ENCODE measurements around the gene MYO15A.

Gene MYO15A

GRCh38 chr17:18124345-18125126, 16.0 kb downstream of the MYO15A start:
- H3K4me1 Mint-ChIP-seq: no peaks in the 10 kb centered on the region
- no peak overlapping the region for H3K27ac Mint-ChIP-seq
- H3K27me3 Mint-ChIP-seq (ENCODE audit: low read depth): peaks cover 9% of the 10 kb centered on the region
- no peak overlapping the region for H3K4me3 Mint-ChIP-seq
- H3K9me3 Mint-ChIP-seq: peaks cover 3% of the 10 kb centered on the region
- H3K36me3 Mint-ChIP-seq (ENCODE audit: low read depth): no peaks in the 10 kb centered on the region
- TF ChIP-seq CTCF (IDR thresholded peaks at IDR 0.05; ENCODE audit: unreplicated experiment in 3 of 3): no peak

GRCh38 chr17:18129041-18129502, 20.5 kb downstream of the MYO15A start:
- H3K9me3 Mint-ChIP-seq: no peaks in the 10 kb centered on the region
- no peaks in the 10 kb centered on the region for H3K4me1 Mint-ChIP-seq
- H3K36me3 Mint-ChIP-seq (ENCODE audit: low read depth): no peaks in the 10 kb centered on the region
- no peak overlapping the region for H3K27ac Mint-ChIP-seq
- H3K27me3 Mint-ChIP-seq (ENCODE audit: low read depth): peaks cover 9% of the 10 kb centered on the region
- no peak for TF ChIP-seq CTCF (IDR thresholded peaks at IDR 0.05; ENCODE audit: unreplicated experiment in 3 of 3)
- H3K4me3 Mint-ChIP-seq: no peak overlapping the region

- Mint-ChIP-seq H3K27ac (no peak overlapping the region), H3K36me3 (ENCODE audit: low read depth) (no peaks in the 10 kb centered on the region), H3K4me1 (no peaks in the 10 kb centered on the region)
These were observed 24.2 kb downstream of the MYO15A start for GRCh38 chr17:18132711-18133110.

GRCh38 chr17:18136357-18136756, 27.8 kb downstream of the MYO15A start:
- H3K36me3 Mint-ChIP-seq (ENCODE audit: low read depth): no peaks in the 10 kb centered on the region
- no peak overlapping the region for H3K4me3 Mint-ChIP-seq
- H3K9me3 Mint-ChIP-seq: no peaks in the 10 kb centered on the region
- H3K27me3 Mint-ChIP-seq (ENCODE audit: low read depth): peaks cover 6% of the 10 kb centered on the region
- TF ChIP-seq CTCF (IDR thresholded peaks at IDR 0.05; ENCODE audit: unreplicated experiment in 3 of 3): no peak
- peaks cover 4% of the 10 kb centered on the region for H3K4me1 Mint-ChIP-seq
- H3K27ac Mint-ChIP-seq: no peak overlapping the region

More at GRCh38 chr17:18132711-18133110, 24.2 kb downstream of the MYO15A start:
- no peak for TF ChIP-seq CTCF (IDR thresholded peaks at IDR 0.05; ENCODE audit: unreplicated experiment in 3 of 3)
- Mint-ChIP-seq H3K9me3 (no peaks in the 10 kb centered on the region), H3K27me3 (ENCODE audit: low read depth) (peaks cover 9% of the 10 kb centered on the region), H3K4me3 (no peak overlapping the region)

- TF ChIP-seq CTCF (IDR thresholded peaks at IDR 0.05; ENCODE audit: unreplicated experiment in 3 of 3): no peak
- Mint-ChIP-seq H3K4me1 (peaks cover 6% of the 10 kb centered on the region), H3K4me3 (no peak overlapping the region), H3K9me3 (no peaks in the 10 kb centered on the region), H3K27me3 (ENCODE audit: low read depth) (peaks cover 6% of the 10 kb centered on the region), H3K36me3 (ENCODE audit: low read depth) (no peaks in the 10 kb centered on the region), H3K27ac (no peak overlapping the region)
These were observed 29.7 kb downstream of the MYO15A start for GRCh38 chr17:18138065-18138749.
